Memory B cell (primary cell): ENCODE measurements around the gene ZBTB6.
"Not testable (repeated sequence)": the region's sequence is repeated elsewhere in the genome, so short reads cannot be mapped to it uniquely, and the experiment has no call there.

Experiments
- ATAC-seq: fragments of 150-1000 bp; cut with Tn5 transposase; 2 replicates; pipeline ENCODE4 v1.10.0; 2021; ENCODE audit warnings: low read depth, mild to moderate bottlenecking, moderate library complexity
- DNase-seq, 2 donors: peaks; one replicate each; pipeline ENCODE4 v3.0.0; 2022; ENCODE audit warnings: low spot score in 2 of 2
- H3K27ac Mint-ChIP-seq: one replicate; pipeline ENCODE4 v1.8.0; 2022; ENCODE audit warnings: mild to moderate bottlenecking, moderate library complexity, mixed read lengths
- H3K27me3 Mint-ChIP-seq: one replicate; pipeline ENCODE4 v1.8.0; 2022; ENCODE audit warnings: mixed read lengths
- H3K36me3 Mint-ChIP-seq: one replicate; pipeline ENCODE4 v1.8.0; 2022; ENCODE audit warnings: mild to moderate bottlenecking, mixed read lengths
- H3K4me1 Mint-ChIP-seq: one replicate; pipeline ENCODE4 v1.8.0; 2022; ENCODE audit warnings: mixed read lengths
- H3K4me3 Mint-ChIP-seq: one replicate; pipeline ENCODE4 v1.8.0; 2022; ENCODE audit warnings: mild to moderate bottlenecking, moderate library complexity, mixed read lengths
- H3K9me3 Mint-ChIP-seq: one replicate; pipeline ENCODE4 v1.8.0; 2022; ENCODE audit warnings: mixed read lengths

Gene ZBTB6

DNA sequence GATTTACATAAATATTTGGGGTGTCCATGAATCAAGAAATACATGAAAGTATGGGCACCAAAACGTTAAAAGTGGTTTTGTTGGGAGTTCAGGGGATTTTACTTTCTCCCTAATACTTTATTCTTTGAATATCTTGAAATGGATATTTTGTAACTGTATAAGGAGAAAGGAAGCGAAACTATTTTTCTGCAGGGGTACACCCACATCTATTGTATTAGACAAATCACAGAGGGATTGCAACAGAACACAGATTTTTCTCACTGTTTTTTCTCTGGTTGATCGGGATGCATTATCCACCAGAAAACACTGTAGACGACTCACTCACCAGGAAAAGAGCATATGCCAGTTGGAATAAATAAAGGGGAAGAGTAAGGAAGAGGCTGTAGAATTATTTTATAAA lies 26.5 kb upstream of the ZBTB6 start:
- Mint-ChIP-seq H3K36me3 (peaks cover 5% of the 10 kb centered on the region), H3K9me3 (no peaks in the 10 kb centered on the region), H3K4me3 (peak overlapping the region; percentile 43), H3K27ac (no peak overlapping the region), H3K27me3 (no peaks in the 10 kb centered on the region), H3K4me1 (peaks cover 15% of the 10 kb centered on the region)
- no peak for DNase-seq
- ATAC-seq: no peak

DNA sequence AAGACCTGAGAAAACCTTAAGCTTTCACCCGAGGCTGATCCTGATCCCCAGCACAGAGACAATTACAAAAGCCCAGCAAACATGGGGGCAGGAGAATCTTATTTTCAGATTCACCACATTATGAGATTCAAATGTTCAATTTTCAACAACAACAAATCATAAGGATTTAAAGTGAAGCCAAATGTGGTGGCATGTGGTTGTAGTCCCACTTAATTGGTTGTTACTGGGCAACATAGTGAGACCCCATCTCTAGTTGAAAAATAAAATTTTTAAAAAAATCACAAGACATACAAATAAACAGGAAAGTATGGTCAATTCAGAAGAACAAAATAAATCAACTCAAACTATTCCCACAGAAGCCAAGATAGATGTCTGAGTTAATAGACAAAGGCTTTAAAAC lies 23.8 kb upstream of the ZBTB6 start:
- Mint-ChIP-seq H3K4me1 (peaks cover 18% of the 10 kb centered on the region), H3K27ac (no peak overlapping the region), H3K4me3 (no peak overlapping the region), H3K36me3 (peaks cover 5% of the 10 kb centered on the region), H3K27me3 (no peaks in the 10 kb centered on the region), H3K9me3 (no peaks in the 10 kb centered on the region)
- ATAC-seq (no peak), DNase-seq (no peak)

DNA sequence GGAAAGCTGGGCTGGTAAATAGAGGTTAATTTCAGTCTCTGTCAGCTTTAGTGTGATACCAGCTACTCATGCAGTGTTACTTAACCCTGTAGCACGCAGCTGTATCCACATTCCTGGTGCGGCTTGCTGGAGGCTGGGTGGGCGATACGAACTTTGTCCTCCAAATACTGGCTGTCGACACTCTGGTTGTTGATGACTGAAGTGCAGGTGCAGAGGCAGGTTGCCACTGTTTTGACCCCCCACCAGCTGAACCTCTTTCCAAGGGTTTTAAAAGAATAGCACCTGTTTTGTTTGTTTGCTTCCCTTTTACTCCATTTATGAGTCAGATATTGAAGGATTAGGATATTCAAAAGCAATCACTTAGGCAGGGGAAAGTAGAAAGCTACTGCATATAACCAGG lies 23.3 kb upstream of the ZBTB6 start:
- Mint-ChIP-seq H3K9me3 (no peaks in the 10 kb centered on the region), H3K36me3 (peaks cover 5% of the 10 kb centered on the region)
- DNase-seq: no peak

DNA sequence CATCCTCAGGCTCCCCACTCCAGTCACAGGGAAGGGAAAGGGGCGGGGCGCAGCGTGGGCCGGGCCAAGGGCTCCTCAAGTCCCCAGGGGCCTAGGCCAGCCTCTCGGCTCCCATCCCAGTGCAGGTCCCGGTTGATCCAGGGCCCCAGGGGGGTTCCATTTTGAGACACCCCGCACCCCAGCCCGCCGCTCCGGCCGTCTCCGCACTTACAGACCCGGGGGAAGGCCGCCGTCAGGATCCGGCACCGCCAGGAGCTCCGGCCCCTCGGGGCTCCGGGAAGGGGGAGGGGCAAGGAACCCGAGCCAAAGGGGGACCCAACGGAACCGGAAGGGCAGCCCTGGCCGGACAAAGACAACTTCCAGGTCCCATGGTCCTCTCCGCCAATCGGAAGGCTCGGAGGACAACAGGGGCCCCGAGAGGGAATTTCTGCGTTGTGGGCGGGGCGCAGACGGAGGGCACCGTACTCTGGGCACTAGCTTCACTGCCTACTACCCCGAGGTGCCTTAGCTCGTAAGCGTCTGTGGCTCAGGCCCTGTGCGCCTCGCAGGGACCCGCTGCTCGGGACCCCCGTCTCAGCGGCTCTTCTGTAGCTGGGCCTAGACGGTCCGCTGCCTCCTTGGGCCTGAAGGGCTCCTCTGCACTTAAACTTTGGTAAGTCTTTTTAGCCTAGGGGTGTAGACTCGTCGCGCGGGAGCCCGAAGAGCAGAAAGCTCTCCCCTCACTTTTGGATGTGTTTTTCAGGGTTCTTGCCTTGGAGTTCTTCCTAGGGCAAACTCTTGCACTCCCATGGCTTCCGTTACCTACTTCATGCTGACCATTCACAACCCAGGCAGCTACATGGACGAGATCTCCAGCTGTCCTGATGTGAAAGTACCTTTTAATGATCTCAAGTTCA lies 18.4 kb upstream of the ZBTB6 start, which contains the start of gene ZBTB26:
Gene ZBTB26, minus strand, starts transcription at position 287 of the 896 bp plus-strand sequence. CDS start 11,578 bp downstream, outside the sequence.
- ATAC-seq (peak; percentile 96), DNase-seq (peak; percentile 84 to 85)
- Mint-ChIP-seq H3K4me3 (no peak within 1 kb of the TSS), H3K9me3 (no peaks in the 10 kb centered on the region), H3K27me3 (no peaks in the 10 kb centered on the region), H3K4me1 (peaks cover 8% of the 10 kb centered on the region), H3K36me3 (peaks cover 2% of the 10 kb centered on the region), H3K27ac (no peak within 1 kb of the TSS)

More for the DNA sequence above, 23.3 kb upstream of the ZBTB6 start:
- Mint-ChIP-seq H3K27ac (no peak overlapping the region), H3K4me3 (no peak overlapping the region), H3K27me3 (no peaks in the 10 kb centered on the region), H3K4me1 (peaks cover 14% of the 10 kb centered on the region)
- no peak for ATAC-seq

DNA sequence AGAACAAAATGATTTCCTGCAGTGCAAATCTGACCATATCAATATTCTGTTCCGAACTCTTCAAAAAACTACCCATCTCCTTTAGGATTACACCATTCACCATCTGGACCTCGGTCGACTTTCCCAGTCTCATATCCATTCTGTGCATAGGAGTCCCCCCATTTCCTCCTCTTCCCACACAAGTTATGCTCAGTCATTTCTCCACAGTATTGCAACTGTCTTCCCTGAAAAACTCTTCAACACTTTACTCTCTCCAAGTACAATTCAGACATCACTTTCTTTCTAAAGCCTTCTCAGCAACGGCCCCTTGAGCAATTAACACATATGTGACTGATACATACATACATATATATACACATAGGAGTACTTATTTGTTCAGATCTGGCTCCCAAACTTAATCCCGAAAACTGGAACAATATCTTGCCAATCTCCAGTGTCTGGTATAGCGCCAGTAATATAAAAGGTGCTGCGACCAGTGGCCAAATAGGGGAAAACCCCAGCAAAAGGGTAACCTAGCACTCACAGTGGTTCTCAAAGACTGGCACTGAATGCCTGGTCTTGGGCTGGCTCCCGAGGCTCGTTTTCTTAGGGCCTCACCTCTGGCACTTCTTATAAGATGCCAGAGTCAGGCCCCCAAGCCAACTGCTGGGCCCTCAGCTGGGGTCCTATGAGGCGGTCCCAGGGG lies 17.6 kb upstream of the ZBTB6 start:
- Mint-ChIP-seq H3K4me1 (peaks cover 8% of the 10 kb centered on the region), H3K27ac (no peak overlapping the region), H3K27me3 (no peaks in the 10 kb centered on the region), H3K36me3 (no peaks in the 10 kb centered on the region), H3K9me3 (no peaks in the 10 kb centered on the region), H3K4me3 (no peak overlapping the region)
- DNase-seq: no peak
- peak; percentile 23 for ATAC-seq

DNA sequence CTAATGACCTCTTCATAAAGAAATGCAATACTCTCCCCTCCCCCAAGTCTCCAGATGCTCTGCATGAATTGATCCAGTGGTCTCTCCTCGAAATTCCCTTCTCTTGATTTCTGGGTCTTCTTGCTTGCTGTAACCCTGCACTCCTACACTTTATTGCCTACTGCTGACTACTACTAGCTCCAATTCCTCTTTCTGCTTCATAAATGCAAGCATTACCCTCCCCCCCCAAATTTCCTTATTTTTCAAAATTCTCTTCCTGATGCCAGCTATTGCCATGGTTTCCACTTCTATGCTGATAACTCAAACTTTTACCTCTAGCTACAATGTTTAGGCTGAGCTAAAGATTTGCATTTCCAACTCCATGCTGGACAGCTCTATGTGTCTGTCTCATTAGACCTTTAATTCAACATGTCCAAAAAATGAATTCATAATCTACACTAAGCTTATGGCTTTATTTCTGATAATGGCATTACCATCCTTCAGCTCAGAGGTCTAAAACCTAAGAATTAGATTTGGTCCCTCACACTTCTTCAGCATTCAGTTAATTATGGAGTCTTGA lies 16.8 kb upstream of the ZBTB6 start:
- peaks cover 8% of the 10 kb centered on the region for H3K4me1 Mint-ChIP-seq
- H3K4me3 Mint-ChIP-seq: no peak overlapping the region
- no peak for ATAC-seq
- H3K27ac Mint-ChIP-seq: no peak overlapping the region
- H3K9me3 Mint-ChIP-seq: no peaks in the 10 kb centered on the region
- no peaks in the 10 kb centered on the region for H3K27me3 Mint-ChIP-seq
- H3K36me3 Mint-ChIP-seq: no peaks in the 10 kb centered on the region
- no peak for DNase-seq

DNA sequence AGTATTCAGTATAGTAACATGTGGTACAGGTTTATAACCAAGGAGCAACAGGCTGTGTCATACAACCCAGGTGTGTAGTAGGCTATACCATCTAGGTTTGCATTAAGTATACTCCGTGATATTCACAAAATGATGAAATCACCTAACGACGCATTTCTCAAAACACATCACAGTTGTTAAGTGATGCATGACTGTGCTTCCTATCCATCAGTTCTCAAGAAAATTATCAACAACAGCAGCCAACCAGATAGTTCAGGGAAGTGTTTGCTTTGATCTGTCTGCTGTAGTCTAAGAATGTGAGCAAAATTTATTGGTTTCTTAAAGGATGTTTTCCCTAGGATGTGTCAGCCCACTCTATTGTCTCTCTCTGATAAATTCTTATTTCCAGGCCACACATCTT lies 10.8 kb upstream of the ZBTB6 start:
- Mint-ChIP-seq H3K36me3 (peaks cover 13% of the 10 kb centered on the region), H3K4me1 (peaks cover 10% of the 10 kb centered on the region), H3K4me3 (no peak overlapping the region), H3K27me3 (no peaks in the 10 kb centered on the region), H3K9me3 (no peaks in the 10 kb centered on the region), H3K27ac (peak overlapping the region; percentile 69)
- DNase-seq (no peak), ATAC-seq (peak; percentile 92)

DNA sequence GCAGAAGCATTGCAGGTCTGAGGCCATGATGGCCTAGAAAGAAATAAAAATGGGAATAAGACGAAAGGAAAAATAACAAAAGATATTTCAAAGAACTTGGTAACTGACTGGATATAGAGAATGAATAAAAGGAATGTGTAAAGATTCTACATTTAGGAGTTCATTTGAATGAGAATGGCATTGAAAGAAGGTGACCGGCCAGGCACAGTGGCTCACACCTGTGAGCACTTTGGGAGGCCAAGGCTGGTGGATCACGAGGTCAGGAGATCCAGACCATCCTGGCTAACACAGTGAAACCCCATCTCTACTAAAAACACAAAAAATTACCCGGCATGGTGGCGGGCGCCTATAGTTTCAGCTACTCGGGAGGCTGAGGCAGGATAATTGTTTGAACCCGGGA lies 9.6 kb upstream of the ZBTB6 start:
- Mint-ChIP-seq H3K4me1 (peaks cover 10% of the 10 kb centered on the region), H3K4me3 (no peak overlapping the region), H3K36me3 (peaks cover 16% of the 10 kb centered on the region), H3K9me3 (no peaks in the 10 kb centered on the region), H3K27ac (peak overlapping the region; percentile 69), H3K27me3 (no peaks in the 10 kb centered on the region)
- ATAC-seq (no peak), DNase-seq (no peak)

DNA sequence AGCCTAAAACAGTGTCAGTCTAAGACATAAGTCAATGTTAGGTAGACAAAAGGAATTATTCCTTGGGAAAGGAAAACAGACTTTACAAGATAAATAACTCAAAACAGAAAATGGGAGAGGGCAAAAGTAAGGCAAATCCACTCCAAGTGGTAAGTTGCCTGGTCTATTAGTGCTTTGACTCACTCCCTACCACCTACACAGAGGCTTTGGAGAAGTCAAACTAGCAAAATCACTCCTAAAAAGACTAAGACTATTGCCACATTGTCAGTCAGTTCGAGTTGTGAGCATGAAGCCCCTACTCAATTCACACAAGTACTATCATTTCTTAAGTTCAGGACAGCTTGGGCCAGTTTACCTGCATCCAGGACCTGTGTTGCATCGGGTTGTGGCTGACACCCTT lies 5.2 kb upstream of the ZBTB6 start:
- H3K27ac Mint-ChIP-seq: no peak overlapping the region
- ATAC-seq (no peak), DNase-seq (no peak)
- peaks cover 4% of the 10 kb centered on the region for H3K4me1 Mint-ChIP-seq
- no peak overlapping the region for H3K4me3 Mint-ChIP-seq
- no peaks in the 10 kb centered on the region for H3K9me3 Mint-ChIP-seq
- H3K27me3 Mint-ChIP-seq: no peaks in the 10 kb centered on the region
- H3K36me3 Mint-ChIP-seq: peaks cover 18% of the 10 kb centered on the region

DNA sequence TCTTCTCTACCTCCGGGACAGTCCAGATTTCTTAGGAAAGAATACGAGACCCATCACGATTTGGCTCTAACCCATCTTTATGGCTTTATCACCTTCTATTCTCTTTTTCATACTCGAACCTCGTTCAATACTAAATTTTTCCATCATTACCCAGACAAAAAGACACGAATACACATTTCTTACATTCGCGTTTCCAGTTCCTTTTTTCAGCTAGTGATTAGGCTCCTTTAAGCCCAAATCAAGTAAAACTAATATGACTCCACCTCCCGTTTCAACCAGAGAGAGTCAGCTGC lies 506 bp downstream of the ZBTB6 start:
- DNase-seq (no peak), ATAC-seq (no peak)
- H3K27me3 Mint-ChIP-seq: no peaks in the 10 kb centered on the region
- peaks cover 16% of the 10 kb centered on the region for H3K36me3 Mint-ChIP-seq
- peaks cover 12% of the 10 kb centered on the region for H3K4me1 Mint-ChIP-seq
- H3K27ac Mint-ChIP-seq: peak overlapping the region; percentile 94
- peak overlapping the region; percentile 91 for H3K4me3 Mint-ChIP-seq
- H3K9me3 Mint-ChIP-seq: no peaks in the 10 kb centered on the region

DNA sequence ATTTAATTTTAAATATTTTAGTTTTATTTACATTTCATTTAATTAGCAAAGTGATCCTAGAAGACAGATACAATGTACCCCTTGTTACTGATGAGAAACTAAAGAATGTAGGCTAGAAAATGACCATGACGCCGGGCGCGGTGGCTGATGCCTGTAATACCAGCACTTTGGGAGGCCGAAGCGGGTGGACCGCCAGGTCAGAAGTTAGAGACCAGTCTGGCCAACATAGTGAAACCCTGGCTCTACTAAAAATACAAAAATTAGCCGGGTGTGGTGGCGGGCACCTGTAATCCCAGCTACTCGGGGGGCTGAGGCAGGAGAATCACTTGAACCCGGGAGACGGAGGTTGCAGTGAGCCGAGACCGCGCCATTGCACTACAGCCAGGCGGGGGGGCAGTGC lies 7.0 kb downstream of the ZBTB6 start:
- H3K27ac Mint-ChIP-seq, H3K36me3 Mint-ChIP-seq, H3K27me3 Mint-ChIP-seq, H3K9me3 Mint-ChIP-seq, DNase-seq, ATAC-seq, H3K4me3 Mint-ChIP-seq: not testable (repeated sequence)
- H3K4me1 Mint-ChIP-seq: peaks cover 12% of the 10 kb centered on the region

DNA sequence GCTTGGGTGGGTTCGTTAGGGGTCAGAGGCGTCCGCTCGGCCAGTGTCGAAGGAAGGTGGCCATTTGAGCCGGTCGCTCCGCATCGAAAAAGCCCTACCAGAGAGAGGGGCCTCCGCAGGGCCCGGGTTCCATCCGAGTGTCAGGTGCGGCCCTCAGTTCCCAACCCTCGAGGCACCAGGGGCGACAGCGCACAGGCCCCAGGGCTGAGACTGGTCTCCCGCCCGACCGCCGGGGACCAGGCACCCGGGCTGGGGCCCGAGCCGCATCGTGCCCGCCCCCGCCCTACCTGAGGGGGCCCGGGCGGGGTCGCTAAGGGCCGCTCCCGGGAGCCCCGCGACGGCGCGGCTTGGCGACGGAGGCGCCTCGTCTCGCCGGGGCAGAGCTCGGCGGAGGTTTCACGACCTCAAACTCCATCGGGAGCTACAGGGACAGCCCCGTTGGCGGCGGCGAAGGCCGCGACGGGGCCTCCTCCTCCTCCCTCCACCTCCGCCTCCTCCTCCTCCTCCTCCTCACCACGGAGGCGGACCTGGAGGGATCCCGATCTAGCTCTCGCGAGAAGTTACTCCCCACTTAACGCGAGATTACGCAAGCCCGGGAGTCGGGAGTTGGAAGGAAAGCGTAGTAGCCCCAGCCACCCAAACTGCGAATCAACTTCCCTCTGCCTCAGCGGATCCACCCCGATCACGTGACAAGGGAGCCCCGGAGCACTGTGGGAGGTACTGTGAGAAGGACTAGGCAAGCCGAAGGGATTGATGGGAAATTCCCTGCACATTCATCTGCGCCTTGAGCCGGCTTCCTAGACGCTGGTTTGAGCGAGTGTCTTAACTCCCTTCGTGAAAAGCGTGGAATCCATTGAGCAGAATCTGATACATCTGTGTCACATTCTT lies 8.1 kb downstream of the ZBTB6 start, which contains the start of gene RC3H2:
Gene RC3H2, minus strand, starts transcription at position 537 of the 888 bp plus-strand sequence. CDS start 7,850 bp downstream, outside the sequence.
- H3K27ac Mint-ChIP-seq: peak within 1 kb of the TSS; percentile 98
- ATAC-seq (peak; percentile 89), DNase-seq (peak; percentile 89 to 95)
- H3K27me3 Mint-ChIP-seq: no peaks in the 10 kb centered on the region
- H3K9me3 Mint-ChIP-seq: no peaks in the 10 kb centered on the region
- peak within 1 kb of the TSS; percentile 98 for H3K4me3 Mint-ChIP-seq
- H3K4me1 Mint-ChIP-seq: peaks cover 12% of the 10 kb centered on the region
- H3K36me3 Mint-ChIP-seq: peaks cover 4% of the 10 kb centered on the region

DNA sequence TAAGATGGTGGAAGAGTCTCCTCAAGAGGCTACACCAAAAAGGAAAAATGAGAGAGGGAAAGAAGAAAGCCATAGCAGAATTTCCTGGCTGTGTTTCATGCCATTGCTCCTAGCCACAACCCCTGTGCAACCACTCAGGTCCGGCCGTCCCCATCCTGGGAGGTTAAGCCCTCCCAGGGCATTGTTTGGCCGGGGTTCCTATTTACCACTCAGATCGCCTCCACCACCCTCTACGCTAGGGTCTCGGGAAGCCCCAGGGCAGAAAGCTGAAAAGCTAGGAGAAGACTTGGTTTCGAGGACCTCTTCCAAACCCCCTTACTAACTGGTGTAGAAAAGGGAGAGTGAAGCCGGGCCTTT lies 8.7 kb downstream of the ZBTB6 start:
- Mint-ChIP-seq H3K27me3 (no peaks in the 10 kb centered on the region), H3K4me3 (peak overlapping the region; percentile 88), H3K4me1 (peaks cover 11% of the 10 kb centered on the region), H3K27ac (peak overlapping the region; percentile 98), H3K9me3 (no peaks in the 10 kb centered on the region), H3K36me3 (peaks cover 2% of the 10 kb centered on the region)
- no peak for DNase-seq
- no peak for ATAC-seq
